ENCODE measurements around the gene KCNC3. TPM values are rescaled to one million over a fixed set of nuclear protein-coding genes. Genes with fewer than 3 reads are reported as not detected.

Gene KCNC3
- total and polyA plus RNA-seq, 2 experiments from 2014 or later = 0.40 to 1.6 TPM

- no peaks in the 10 kb centered on the region for H4K20me1 ChIP-seq (ENCODE audit: insufficient read depth, poor library complexity, severe bottlenecking)
- H3K27me3 ChIP-seq = no peaks in the 10 kb centered on the region
- H3K79me2 ChIP-seq = no peaks in the 10 kb centered on the region
- H3K27ac ChIP-seq = no peak overlapping the region
- no peak overlapping the region for H3K4me3 ChIP-seq
- TF ChIP-seq CTCF (IDR thresholded peaks at IDR 0.05; ENCODE audit: poor library complexity) = no peak
- TF ChIP-seq EZH2phosphoT487 (IDR thresholded peaks at IDR 0.05; ENCODE audit: low read depth, severe bottlenecking, unreplicated experiment) = no peak
- no peak for TF ChIP-seq EZH2 (IDR thresholded peaks at IDR 0.05; ENCODE audit: borderline replicate concordance)
- no peak overlapping the region for H3K4me2 ChIP-seq
- no peaks in the 10 kb centered on the region for H3K9me3 ChIP-seq (ENCODE audit: low read depth)
- no peak for DNase-seq (ENCODE audit: low spot score)
- no peaks in the 10 kb centered on the region for H3K36me3 ChIP-seq (replicated peaks; ENCODE audit: insufficient read depth, low read depth)
- H2AFZ ChIP-seq = no peak overlapping the region
- H3K4me1 ChIP-seq (ENCODE audit: insufficient read depth) = no peaks in the 10 kb centered on the region
- no peaks in the 10 kb centered on the region for H3K9me2 ChIP-seq (replicated peaks; ENCODE audit: insufficient read depth)
These were observed 25.6 kb downstream of the KCNC3 start for GRCh38 chr19:50303558-50303957.

- H3K9me3 ChIP-seq (ENCODE audit: low read depth) = no peaks in the 10 kb centered on the region
- no peak overlapping the region for H3K27ac ChIP-seq
- H3K27me3 ChIP-seq = no peaks in the 10 kb centered on the region
- H3K4me2 ChIP-seq = no peak overlapping the region
- no peaks in the 10 kb centered on the region for H4K20me1 ChIP-seq (ENCODE audit: insufficient read depth, poor library complexity, severe bottlenecking)
- no peaks in the 10 kb centered on the region for H3K36me3 ChIP-seq (replicated peaks; ENCODE audit: insufficient read depth, low read depth)
- H3K4me1 ChIP-seq (ENCODE audit: insufficient read depth) = no peaks in the 10 kb centered on the region
- no peak for TF ChIP-seq EZH2phosphoT487 (IDR thresholded peaks at IDR 0.05; ENCODE audit: low read depth, severe bottlenecking, unreplicated experiment)
- no peak for TF ChIP-seq EZH2 (IDR thresholded peaks at IDR 0.05; ENCODE audit: borderline replicate concordance)
- TF ChIP-seq CTCF (IDR thresholded peaks at IDR 0.05; ENCODE audit: poor library complexity) = no peak
- DNase-seq (ENCODE audit: low spot score) = no peak
- no peaks in the 10 kb centered on the region for H3K79me2 ChIP-seq
- H2AFZ ChIP-seq = no peak overlapping the region
- H3K4me3 ChIP-seq = no peak overlapping the region
- WGBS (ENCODE audit: low lambda C conversion rate, missing lambda C conversion rate) = 84% methylated on average over 10 of the region's 10 CpGs
- H3K9me2 ChIP-seq (replicated peaks; ENCODE audit: insufficient read depth) = no peaks in the 10 kb centered on the region
These were observed 27.6 kb downstream of the KCNC3 start for GRCh38 chr19:50301607-50301971.

- H3K4me2 ChIP-seq = no peak overlapping the region
- no peak for DNase-seq (ENCODE audit: low spot score)
- H3K27ac ChIP-seq = peak overlapping the region; percentile 15
- H4K20me1 ChIP-seq (ENCODE audit: insufficient read depth, poor library complexity, severe bottlenecking) = no peaks in the 10 kb centered on the region
- 54% methylated on average over 10 of the region's 10 CpGs for WGBS (ENCODE audit: low lambda C conversion rate, missing lambda C conversion rate)
- H3K27me3 ChIP-seq = no peaks in the 10 kb centered on the region
- no peaks in the 10 kb centered on the region for H3K4me1 ChIP-seq (ENCODE audit: insufficient read depth)
- H3K9me3 ChIP-seq (ENCODE audit: low read depth) = no peaks in the 10 kb centered on the region
- no peaks in the 10 kb centered on the region for H3K36me3 ChIP-seq (replicated peaks; ENCODE audit: insufficient read depth, low read depth)
- no peak overlapping the region for H2AFZ ChIP-seq
- TF ChIP-seq EZH2 (IDR thresholded peaks at IDR 0.05; ENCODE audit: borderline replicate concordance) = no peak
- no peak for TF ChIP-seq CTCF (IDR thresholded peaks at IDR 0.05; ENCODE audit: poor library complexity)
- no peak for TF ChIP-seq EZH2phosphoT487 (IDR thresholded peaks at IDR 0.05; ENCODE audit: low read depth, severe bottlenecking, unreplicated experiment)
- no peaks in the 10 kb centered on the region for H3K79me2 ChIP-seq
- no peak overlapping the region for H3K4me3 ChIP-seq
- H3K9me2 ChIP-seq (replicated peaks; ENCODE audit: insufficient read depth) = no peaks in the 10 kb centered on the region
These were observed 28.2 kb downstream of the KCNC3 start for GRCh38 chr19:50300814-50301606.
